DND-41 (cell line): Measurements from ENCODE around the gene ATXN2L.

Source experiments
- ATAC-seq: fragments of 200-7000 bp; cut with Tn5 transposase; 3 replicates; pipeline ENCODE4 v1.9.1; 2021; ENCODE audit warnings: low read depth; ENCODE audit not compliant: insufficient read depth
- DNase-seq: peaks from one replicate; pipeline ENCODE4 v3.0.0-alpha.2; 2020
- H2AFZ ChIP-seq: 2 replicates; pipeline ENCODE4 v1.6.0; 2012; ENCODE audit warnings: low read depth, low read length
- H3K27ac ChIP-seq: 2 replicates; pipeline ENCODE4 v1.5.1; 2012; ENCODE audit warnings: low read length, inconsistent platforms
- H3K27me3 ChIP-seq: fragments of 200-600 bp; sonication (generic); 2 replicates; pipeline ENCODE4 v1.6.0; 2012; ENCODE audit warnings: low read length, mild to moderate bottlenecking, inconsistent platforms; ENCODE audit not compliant: insufficient read depth, poor library complexity
- H3K36me3 ChIP-seq: 2 replicates; pipeline ENCODE4 v1.5.1; 2012; ENCODE audit warnings: low read length, inconsistent platforms; ENCODE audit not compliant: insufficient read depth
- H3K4me1 ChIP-seq: 2 replicates; pipeline ENCODE4 v1.5.1; 2012; ENCODE audit warnings: mild to moderate bottlenecking, low read length; ENCODE audit not compliant: insufficient read depth
- H3K4me2 ChIP-seq: 2 replicates; pipeline ENCODE4 v1.6.0; 2012; ENCODE audit warnings: mild to moderate bottlenecking, moderate library complexity, low read length, inconsistent platforms; ENCODE audit not compliant: insufficient read depth
- H3K4me3 ChIP-seq, 2 experiments: fragments of 200-600 bp in 1 of 2; shearing (Covaris generic) in 1 of 2; 2 replicates each; pipeline ENCODE4 v1.5.1; 2012 to 2016; ENCODE audit warnings: inconsistent platforms in 2 of 2, low read length in 2 of 2, mild to moderate bottlenecking in 2 of 2, low read depth in 1 of 2, moderate library complexity in 1 of 2
- H3K79me2 ChIP-seq: 2 replicates; pipeline ENCODE4 v1.6.0; 2012; ENCODE audit warnings: low read length, inconsistent platforms; ENCODE audit not compliant: insufficient read depth
- H3K9ac ChIP-seq: 2 replicates; pipeline ENCODE4 v1.6.0; 2012; ENCODE audit warnings: low read depth, mild to moderate bottlenecking, inconsistent platforms, low read length, moderate library complexity
- H3K9me3 ChIP-seq: 2 replicates; pipeline ENCODE4 v1.5.1; 2012; ENCODE audit warnings: low read length, moderate library complexity, mild to moderate bottlenecking, inconsistent platforms; ENCODE audit not compliant: insufficient read depth, severe bottlenecking
- H4K20me1 ChIP-seq: 2 replicates; pipeline ENCODE4 v1.6.0; 2012; ENCODE audit warnings: low read length; ENCODE audit not compliant: insufficient read depth
- CTCF ChIP-seq: IDR thresholded peaks from 2 replicates; pipeline ENCODE4 v1.5.1; 2012; ENCODE audit warnings: borderline replicate concordance, low read length, moderate library complexity, mild to moderate bottlenecking; ENCODE audit not compliant: poor library complexity, severe bottlenecking; ENCODE audit errors: extremely low read depth
- EZH2 ChIP-seq: IDR thresholded peaks from 3 replicates; pipeline ENCODE4 v1.6.1; 2012; ENCODE audit warnings: borderline replicate concordance, low read depth, mild to moderate bottlenecking, moderate library complexity, low read length, inconsistent platforms; ENCODE audit not compliant: severe bottlenecking

Gene ATXN2L

GRCh38 chr16:28846933-28847273 is 24.1 kb downstream of the ATXN2L start:
- peaks cover 40% of the 10 kb centered on the region for H3K36me3 ChIP-seq
- TF ChIP-seq EZH2 (no peak), CTCF (no peak)
- H3K27me3 ChIP-seq: no peaks in the 10 kb centered on the region
- peak overlapping the region; percentile 96 for H2AFZ ChIP-seq
- H3K9ac ChIP-seq: peak overlapping the region; percentile 78
- H3K9me3 ChIP-seq: no peaks in the 10 kb centered on the region
- peaks cover 43% of the 10 kb centered on the region for H3K79me2 ChIP-seq
- H3K4me3 ChIP-seq: peak overlapping the region; percentile 72 to 98
- DNase-seq (peak; percentile 28), ATAC-seq (peak; percentile 8)
- peak overlapping the region; percentile 81 for H3K27ac ChIP-seq
- H4K20me1 ChIP-seq: peaks cover 28% of the 10 kb centered on the region
- H3K4me1 ChIP-seq: peaks cover 30% of the 10 kb centered on the region
- H3K4me2 ChIP-seq: peak overlapping the region; percentile 88

- Histone ChIP-seq H3K27ac (no peak overlapping the region), H3K4me3 (no peak overlapping the region), H3K4me1 (peaks cover 10% of the 10 kb centered on the region), H3K27me3 (no peaks in the 10 kb centered on the region), H4K20me1 (no peaks in the 10 kb centered on the region), H2AFZ (no peak overlapping the region), H3K9ac (no peak overlapping the region), H3K9me3 (no peaks in the 10 kb centered on the region), H3K4me2 (no peak overlapping the region), H3K36me3 (no peaks in the 10 kb centered on the region), H3K79me2 (peaks cover 18% of the 10 kb centered on the region)
- DNase-seq: no peak
- TF ChIP-seq CTCF: no peak
- no peak for TF ChIP-seq EZH2
- no peak for ATAC-seq
These were observed 35.6 kb downstream of the ATXN2L start for GRCh38 chr16:28858421-28858820.

- Histone ChIP-seq H3K79me2 (peaks cover 27% of the 10 kb centered on the region), H3K9ac (no peak overlapping the region), H3K27me3 (no peaks in the 10 kb centered on the region), H4K20me1 (no peaks in the 10 kb centered on the region), H3K27ac (no peak overlapping the region), H3K4me3 (no peak overlapping the region), H2AFZ (no peak overlapping the region), H3K4me1 (peaks cover 13% of the 10 kb centered on the region), H3K9me3 (no peaks in the 10 kb centered on the region), H3K36me3 (0 out of 2 replicates have a peak, but pooled peaks cover 3% of the 10 kb centered on the region), H3K4me2 (no peak overlapping the region)
- TF ChIP-seq EZH2: no peak
- no peak for TF ChIP-seq CTCF
- DNase-seq (no peak), ATAC-seq (no peak)
These were observed 36.5 kb downstream of the ATXN2L start for GRCh38 chr16:28859326-28859725.
